Duodenal mucosa (tissue), 2 donors: ENCODE measurements around the gene ELAVL4.

Source experiments
- H3K27ac ChIP-seq: one replicate; pipeline ENCODE4 v1.7.0; 2013; ENCODE audit warnings: low read depth, low read length
- H3K27me3 ChIP-seq, 2 donors: one replicate each; pipeline ENCODE4 v1.7.0; 2013; ENCODE audit warnings: low read length in 2 of 2, control low read depth in 1 of 2; ENCODE audit not compliant: insufficient read depth in 2 of 2, control insufficient read depth in 1 of 2
- H3K36me3 ChIP-seq, 2 donors: one replicate each; pipeline ENCODE4 v1.7.0; 2013; ENCODE audit warnings: low read length in 2 of 2, control low read depth in 1 of 2; ENCODE audit not compliant: insufficient read depth in 2 of 2, control insufficient read depth in 1 of 2
- H3K4me1 ChIP-seq, 2 donors: one replicate each; pipeline ENCODE4 v1.7.0; 2013; ENCODE audit warnings: low read length in 2 of 2, control low read depth in 1 of 2; ENCODE audit not compliant: insufficient read depth in 2 of 2, control insufficient read depth in 1 of 2
- H3K4me3 ChIP-seq, 2 donors: one replicate each; pipeline ENCODE4 v1.7.0; 2013; ENCODE audit warnings: low read length in 2 of 2, low read depth in 1 of 2
- H3K9ac ChIP-seq, 2 donors: one replicate each; pipeline ENCODE4 v1.7.0; 2013; ENCODE audit warnings: low read length in 2 of 2, low read depth in 1 of 2
- H3K9me3 ChIP-seq, 2 donors: one replicate each; pipeline ENCODE4 v1.7.0; 2013; ENCODE audit warnings: low read length in 2 of 2, control low read depth in 1 of 2; ENCODE audit not compliant: control insufficient read depth in 1 of 2

Gene ELAVL4

GRCh38 chr1:50097791-50098190 is 10.9 kb upstream of the ELAVL4 start:
- no peak overlapping the region for H3K4me3 ChIP-seq
- H3K27ac ChIP-seq: no peak overlapping the region

GRCh38 chr1:50098591-50099021 is 10.1 kb upstream of the ELAVL4 start:
- Histone ChIP-seq H3K27me3 (no peaks in the 10 kb centered on the region), H3K4me3 (no peak overlapping the region), H3K9ac (no peak overlapping the region), H3K4me1 (no peaks in the 10 kb centered on the region), H3K36me3 (no peaks in the 10 kb centered on the region), H3K9me3 (no peaks in the 10 kb centered on the region), H3K27ac (no peak overlapping the region)

More at GRCh38 chr1:50097791-50098190, 10.9 kb upstream of the ELAVL4 start:
- no peak overlapping the region for H3K9ac ChIP-seq
- H3K9me3 ChIP-seq: no peaks in the 10 kb centered on the region
- no peaks in the 10 kb centered on the region for H3K4me1 ChIP-seq
- H3K36me3 ChIP-seq: no peaks in the 10 kb centered on the region
- H3K27me3 ChIP-seq: no peaks in the 10 kb centered on the region

GRCh38 chr1:50099654-50100053 is 9.1 kb upstream of the ELAVL4 start:
- no peaks in the 10 kb centered on the region for H3K4me1 ChIP-seq
- H3K9me3 ChIP-seq: no peaks in the 10 kb centered on the region
- H3K36me3 ChIP-seq: no peaks in the 10 kb centered on the region
- no peak overlapping the region for H3K9ac ChIP-seq
- H3K27me3 ChIP-seq: no peaks in the 10 kb centered on the region
- H3K27ac ChIP-seq: no peak overlapping the region
- no peak overlapping the region for H3K4me3 ChIP-seq

GRCh38 chr1:50103615-50104081 is 5.1 kb upstream of the ELAVL4 start:
- H3K27ac ChIP-seq: no peak overlapping the region
- peaks cover 0 to 6% of the 10 kb centered on the region in 2 donors for H3K27me3 ChIP-seq
- H3K9ac ChIP-seq: no peak overlapping the region
- H3K9me3 ChIP-seq: no peaks in the 10 kb centered on the region
- H3K4me1 ChIP-seq: no peaks in the 10 kb centered on the region
- no peaks in the 10 kb centered on the region for H3K36me3 ChIP-seq
- H3K4me3 ChIP-seq: no peak overlapping the region

GRCh38 chr1:50105433-50105832 is 3.3 kb upstream of the ELAVL4 start:
- Histone ChIP-seq H3K9me3 (no peaks in the 10 kb centered on the region), H3K27ac (no peak overlapping the region), H3K36me3 (no peaks in the 10 kb centered on the region), H3K27me3 (peaks cover 8 to 20% of the 10 kb centered on the region in 2 donors), H3K9ac (no peak overlapping the region), H3K4me3 (no peak overlapping the region), H3K4me1 (no peaks in the 10 kb centered on the region)

- no peaks in the 10 kb centered on the region for H3K9me3 ChIP-seq
- H3K27ac ChIP-seq: no peak overlapping the region
- H3K9ac ChIP-seq: no peak overlapping the region
- H3K4me3 ChIP-seq: no peak overlapping the region
- H3K4me1 ChIP-seq: no peaks in the 10 kb centered on the region
- no peaks in the 10 kb centered on the region for H3K36me3 ChIP-seq
- peaks cover 8 to 25% of the 10 kb centered on the region in 2 donors for H3K27me3 ChIP-seq
Measured at GRCh38 chr1:50106095-50106761, 2.5 kb upstream of the ELAVL4 start.

- H3K9ac ChIP-seq: no peak overlapping the region
Measured at GRCh38 chr1:50109116-50109515, 396 bp downstream of the ELAVL4 start.

GRCh38 chr1:50109647-50110075 is 941 bp downstream of the ELAVL4 start:
- Histone ChIP-seq H3K27me3 (peaks cover 11 to 30% of the 10 kb centered on the region in 2 donors), H3K4me3 (peak overlapping the region in 1 of 2 donors; percentile 30), H3K36me3 (no peaks in the 10 kb centered on the region), H3K9me3 (no peaks in the 10 kb centered on the region), H3K9ac (no peak overlapping the region), H3K27ac (no peak overlapping the region), H3K4me1 (no peaks in the 10 kb centered on the region)

More at GRCh38 chr1:50109116-50109515, 396 bp downstream of the ELAVL4 start:
- Histone ChIP-seq H3K27me3 (peaks cover 11 to 30% of the 10 kb centered on the region in 2 donors), H3K27ac (no peak overlapping the region), H3K4me1 (no peaks in the 10 kb centered on the region), H3K4me3 (no peak overlapping the region), H3K36me3 (no peaks in the 10 kb centered on the region), H3K9me3 (no peaks in the 10 kb centered on the region)

- Histone ChIP-seq H3K27me3 (peaks cover 11 to 30% of the 10 kb centered on the region in 2 donors), H3K9ac (no peak overlapping the region), H3K4me1 (no peaks in the 10 kb centered on the region), H3K36me3 (no peaks in the 10 kb centered on the region), H3K27ac (no peak overlapping the region), H3K9me3 (no peaks in the 10 kb centered on the region), H3K4me3 (peak overlapping the region in 1 of 2 donors; percentile 30)
Measured at GRCh38 chr1:50110151-50110550, 1.4 kb downstream of the ELAVL4 start.

GRCh38 chr1:50110656-50111055 is 1.9 kb downstream of the ELAVL4 start:
- H3K9me3 ChIP-seq: no peaks in the 10 kb centered on the region
- no peak overlapping the region for H3K9ac ChIP-seq
- H3K27ac ChIP-seq: no peak overlapping the region
- no peaks in the 10 kb centered on the region for H3K4me1 ChIP-seq
- peak overlapping the region in 1 of 2 donors; percentile 30 for H3K4me3 ChIP-seq
- peaks cover 11 to 30% of the 10 kb centered on the region in 2 donors for H3K27me3 ChIP-seq
- no peaks in the 10 kb centered on the region for H3K36me3 ChIP-seq
